Endothelial cell (in vitro differentiated cells): ENCODE data around the gene NIT1. TPM values are rescaled to one million over a fixed set of nuclear protein-coding genes. Genes with fewer than 3 reads are reported as not detected.

ENCODE experiments used
- DNase-seq: peaks from one replicate; pipeline ENCODE4 v3.0.0; 2021; ENCODE audit warnings: low spot score
- H3K27ac Mint-ChIP-seq: one replicate; pipeline ENCODE4 v1.8.0; 2021; ENCODE audit warnings: mixed read lengths, inconsistent platforms; ENCODE audit not compliant: unreplicated experiment
- H3K27me3 Mint-ChIP-seq: one replicate; pipeline ENCODE4 v1.8.0; 2021; ENCODE audit warnings: mild to moderate bottlenecking, moderate library complexity, mixed read lengths, inconsistent platforms; ENCODE audit not compliant: unreplicated experiment
- H3K36me3 Mint-ChIP-seq: one replicate; pipeline ENCODE4 v1.8.0; 2021; ENCODE audit warnings: mild to moderate bottlenecking, low read depth, mixed read lengths, inconsistent platforms; ENCODE audit not compliant: unreplicated experiment
- H3K4me1 Mint-ChIP-seq: one replicate; pipeline ENCODE4 v1.8.0; 2021; ENCODE audit warnings: mild to moderate bottlenecking, mixed read lengths, inconsistent platforms; ENCODE audit not compliant: unreplicated experiment
- H3K4me3 Mint-ChIP-seq: one replicate; pipeline ENCODE4 v1.8.0; 2021; ENCODE audit warnings: mild to moderate bottlenecking, mixed read lengths, inconsistent platforms; ENCODE audit not compliant: unreplicated experiment
- H3K9me3 Mint-ChIP-seq: one replicate; pipeline ENCODE4 v1.8.0; 2021; ENCODE audit warnings: mixed read lengths, inconsistent platforms; ENCODE audit not compliant: unreplicated experiment
- total RNA-seq: library from RNA; stranded (reverse); fragmentation: NEBNext Ultra II Directional; extraction: Animal tissue kit (Norgen Biotek cat#: 25700); gene quantifications from one replicate; pipeline ENCODE4 v1.2.1, GENCODE V29; 2021; ENCODE audit not compliant: unreplicated experiment
- TF ChIP-seq, protein P1 (sequence below): fragments of 200-600 bp; sonication (generic); IDR thresholded peaks from one replicate; pipeline ENCODE4 v1.5.0; 2021; ENCODE audit warnings: antibody characterized with exemption; ENCODE audit not compliant: unreplicated experiment

NIT1 gene
- total RNA-seq, 1 donor from 2014 or later: 20.5 TPM

DNA sequence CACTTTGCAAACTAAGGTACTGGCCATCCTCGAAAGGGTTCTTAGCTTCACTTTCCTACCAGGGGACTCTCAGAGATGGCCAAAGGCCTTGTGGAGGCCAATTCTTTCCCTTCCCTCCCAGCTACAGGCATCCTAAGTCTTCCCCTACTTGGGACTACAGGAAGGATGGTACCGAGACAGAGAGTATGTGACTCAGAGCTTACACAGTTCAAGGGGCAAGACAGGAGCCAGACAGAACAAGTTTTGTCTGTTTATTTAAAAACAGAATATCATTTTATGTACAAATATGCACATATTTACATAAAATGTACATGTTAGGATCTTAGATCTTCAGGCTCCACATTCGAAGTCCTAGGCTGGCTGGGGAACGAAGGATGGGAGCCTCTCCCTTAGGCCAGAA, 47.1 kb upstream of the NIT1 start:
- H3K4me1 Mint-ChIP-seq: peaks cover 16% of the 10 kb centered on the region
- H3K27ac Mint-ChIP-seq: no peak overlapping the region
- H3K36me3 Mint-ChIP-seq: peaks cover 3% of the 10 kb centered on the region
- no peak overlapping the region for H3K4me3 Mint-ChIP-seq
- DNase-seq: no peak
- H3K9me3 Mint-ChIP-seq: no peaks in the 10 kb centered on the region
- H3K27me3 Mint-ChIP-seq: peaks cover 12% of the 10 kb centered on the region
- TF ChIP-seq, protein P1, sequence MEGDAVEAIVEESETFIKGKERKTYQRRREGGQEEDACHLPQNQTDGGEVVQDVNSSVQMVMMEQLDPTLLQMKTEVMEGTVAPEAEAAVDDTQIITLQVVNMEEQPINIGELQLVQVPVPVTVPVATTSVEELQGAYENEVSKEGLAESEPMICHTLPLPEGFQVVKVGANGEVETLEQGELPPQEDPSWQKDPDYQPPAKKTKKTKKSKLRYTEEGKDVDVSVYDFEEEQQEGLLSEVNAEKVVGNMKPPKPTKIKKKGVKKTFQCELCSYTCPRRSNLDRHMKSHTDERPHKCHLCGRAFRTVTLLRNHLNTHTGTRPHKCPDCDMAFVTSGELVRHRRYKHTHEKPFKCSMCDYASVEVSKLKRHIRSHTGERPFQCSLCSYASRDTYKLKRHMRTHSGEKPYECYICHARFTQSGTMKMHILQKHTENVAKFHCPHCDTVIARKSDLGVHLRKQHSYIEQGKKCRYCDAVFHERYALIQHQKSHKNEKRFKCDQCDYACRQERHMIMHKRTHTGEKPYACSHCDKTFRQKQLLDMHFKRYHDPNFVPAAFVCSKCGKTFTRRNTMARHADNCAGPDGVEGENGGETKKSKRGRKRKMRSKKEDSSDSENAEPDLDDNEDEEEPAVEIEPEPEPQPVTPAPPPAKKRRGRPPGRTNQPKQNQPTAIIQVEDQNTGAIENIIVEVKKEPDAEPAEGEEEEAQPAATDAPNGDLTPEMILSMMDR: no peak

DNA sequence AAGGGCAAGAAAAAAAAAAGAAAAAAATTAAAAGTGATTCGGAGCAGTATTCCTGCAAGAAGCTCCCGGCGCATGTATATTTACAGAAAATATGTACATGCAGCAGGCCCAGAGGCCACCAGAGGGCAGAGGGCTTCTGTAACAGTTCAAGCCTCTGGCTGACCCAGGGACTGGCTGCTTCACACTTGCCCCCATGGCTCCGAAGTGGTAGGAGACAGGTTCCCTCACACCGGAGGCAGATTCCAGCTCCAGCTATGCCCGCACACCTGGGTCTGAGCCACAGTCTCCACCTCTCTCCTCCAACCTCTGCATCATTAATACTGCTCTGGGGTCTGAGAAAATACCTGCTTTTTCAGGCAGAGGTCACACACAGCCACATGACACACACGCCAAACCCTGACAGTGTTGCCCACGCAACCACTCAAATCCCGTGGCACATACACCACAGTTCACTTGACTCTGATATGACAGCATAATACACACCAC, 46.0 kb upstream of the NIT1 start:
- Mint-ChIP-seq H3K9me3 (no peaks in the 10 kb centered on the region), H3K4me1 (peaks cover 16% of the 10 kb centered on the region), H3K27me3 (peaks cover 12% of the 10 kb centered on the region), H3K27ac (no peak overlapping the region), H3K4me3 (peak overlapping the region; percentile 42), H3K36me3 (peaks cover 3% of the 10 kb centered on the region)
- peak; percentile 61 for DNase-seq
- TF ChIP-seq, protein P1: peak; percentile 67

DNA sequence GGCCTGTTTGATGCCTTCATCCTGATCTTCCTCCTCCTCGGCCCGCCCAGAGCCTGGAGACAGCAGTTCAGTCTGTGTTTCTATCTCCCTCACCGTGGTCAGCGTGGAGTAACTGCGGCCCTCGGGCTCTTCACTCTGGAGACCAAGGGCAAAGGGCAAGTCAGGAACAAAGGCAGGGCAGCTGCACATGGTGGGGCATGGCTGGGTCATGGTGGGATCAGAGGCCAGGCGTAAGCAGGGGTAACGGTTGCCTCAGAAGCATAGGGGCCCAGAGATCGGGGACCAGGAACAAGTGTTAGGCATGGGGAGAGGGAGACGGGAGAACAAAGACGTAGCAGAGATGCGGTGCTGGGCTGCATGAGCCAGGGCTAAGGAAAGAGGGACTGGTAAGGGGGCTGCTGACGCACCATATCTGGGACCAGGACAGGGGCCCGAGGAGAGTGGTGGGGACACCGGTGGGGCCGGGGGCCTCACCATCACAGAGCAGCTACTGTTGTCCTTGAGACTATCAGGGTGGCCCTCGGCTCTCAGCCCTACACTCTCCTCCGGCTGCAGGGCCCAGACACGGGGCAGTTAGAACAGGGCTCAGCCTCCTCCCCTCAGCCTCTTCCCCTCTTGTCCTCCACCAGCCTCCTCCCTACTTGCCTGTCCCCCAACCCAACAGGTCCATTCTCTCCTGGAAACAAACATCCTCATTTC, 45.0 kb upstream of the NIT1 start:
- Mint-ChIP-seq H3K4me1 (peaks cover 15% of the 10 kb centered on the region), H3K9me3 (no peaks in the 10 kb centered on the region), H3K27ac (no peak overlapping the region), H3K36me3 (peaks cover 3% of the 10 kb centered on the region), H3K4me3 (no peak overlapping the region), H3K27me3 (peaks cover 10% of the 10 kb centered on the region)
- DNase-seq: no peak
- TF ChIP-seq, protein P1: no peak

DNA sequence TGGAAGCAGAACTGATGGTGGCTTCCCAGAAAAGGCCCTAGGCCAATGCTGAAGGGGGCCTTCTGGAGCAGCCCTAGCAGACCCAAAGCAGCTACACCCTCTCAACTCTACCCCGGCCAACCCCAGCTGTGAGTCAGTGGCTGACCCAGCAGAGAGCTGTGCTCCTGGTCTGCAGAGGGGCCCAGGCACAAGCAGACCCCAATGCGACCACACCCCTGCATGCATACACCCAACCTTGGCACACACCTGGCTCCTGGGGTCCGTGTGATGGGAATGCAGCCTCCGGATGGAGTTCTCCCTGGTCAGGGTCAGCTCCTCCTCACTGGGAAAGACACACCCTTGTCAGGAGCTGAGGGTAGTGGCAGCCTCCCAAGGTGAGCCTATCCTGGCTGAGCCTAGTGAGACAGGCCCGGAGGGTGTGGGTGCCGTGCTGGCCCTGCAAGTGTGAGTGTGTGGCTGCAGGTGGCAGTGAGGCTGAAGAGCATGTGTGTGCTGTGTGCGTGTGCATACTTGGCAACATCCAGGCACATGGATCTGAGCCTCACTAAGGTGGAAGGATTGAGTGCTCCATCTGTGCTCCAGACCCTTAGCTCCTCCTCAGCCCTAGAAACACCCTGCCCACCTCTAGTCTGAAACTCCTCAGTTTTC, 44.3 kb upstream of the NIT1 start:
- Mint-ChIP-seq H3K36me3 (peaks cover 3% of the 10 kb centered on the region), H3K27me3 (peaks cover 10% of the 10 kb centered on the region), H3K4me1 (peaks cover 8% of the 10 kb centered on the region), H3K27ac (no peak overlapping the region), H3K9me3 (no peaks in the 10 kb centered on the region), H3K4me3 (no peak overlapping the region)
- no peak for DNase-seq
- TF ChIP-seq, protein P1: no peak
